Mucosa of rectum (tissue), 2 donors: ENCODE data around the gene BTBD17.

Source experiments
- H3K27ac ChIP-seq, 2 donors: one replicate each; pipeline ENCODE4 v1.7.0; 2013; ENCODE audit warnings: inconsistent platforms in 2 of 2, low read depth in 2 of 2, low read length in 2 of 2
- H3K27me3 ChIP-seq, 2 donors: one replicate each; pipeline ENCODE4 v1.7.0; 2013; ENCODE audit warnings: low read length in 2 of 2; ENCODE audit not compliant: control insufficient read depth in 2 of 2, insufficient read depth in 2 of 2
- H3K36me3 ChIP-seq, 2 donors: one replicate each; pipeline ENCODE4 v1.7.0; 2013; ENCODE audit warnings: low read length in 2 of 2; ENCODE audit not compliant: control insufficient read depth in 2 of 2, insufficient read depth in 2 of 2
- H3K4me1 ChIP-seq, 2 donors: one replicate each; pipeline ENCODE4 v1.7.0; 2013; ENCODE audit warnings: low read length in 2 of 2, mild to moderate bottlenecking in 1 of 2; ENCODE audit not compliant: control insufficient read depth in 2 of 2, insufficient read depth in 2 of 2
- H3K4me3 ChIP-seq, 2 donors: one replicate each; pipeline ENCODE4 v1.7.0; 2013; ENCODE audit warnings: low read length in 2 of 2
- H3K9ac ChIP-seq, 2 donors: one replicate each; pipeline ENCODE4 v1.7.0; 2013; ENCODE audit warnings: low read length in 2 of 2, low read depth in 1 of 2, mild to moderate bottlenecking in 1 of 2
- H3K9me3 ChIP-seq, 2 donors: one replicate each; pipeline ENCODE4 v1.7.0; 2013; ENCODE audit warnings: low read length in 2 of 2; ENCODE audit not compliant: control insufficient read depth in 2 of 2
- donor health status: healthy.
- donor health status: Normal muscosa, but diverticular disease.

Gene BTBD17

GRCh38 chr17:74337834-74338500 is 23.7 kb downstream of the BTBD17 start:
- Histone ChIP-seq H3K27ac (no peak overlapping the region), H3K4me3 (no peak overlapping the region), H3K4me1 (peaks cover 5 to 6% of the 10 kb centered on the region in 2 donors), H3K9me3 (no peaks in the 10 kb centered on the region), H3K9ac (no peak overlapping the region), H3K27me3 (peaks cover 2 to 3% of the 10 kb centered on the region in 2 donors), H3K36me3 (no peaks in the 10 kb centered on the region)

- Histone ChIP-seq H3K9ac (no peak overlapping the region), H3K27ac (no peak overlapping the region), H3K9me3 (no peaks in the 10 kb centered on the region), H3K4me1 (peaks cover 5 to 6% of the 10 kb centered on the region in 2 donors), H3K27me3 (peaks cover 2 to 3% of the 10 kb centered on the region in 2 donors), H3K36me3 (no peaks in the 10 kb centered on the region), H3K4me3 (no peak overlapping the region)
These were observed 25.4 kb downstream of the BTBD17 start for GRCh38 chr17:74336307-74336706.

DNA sequence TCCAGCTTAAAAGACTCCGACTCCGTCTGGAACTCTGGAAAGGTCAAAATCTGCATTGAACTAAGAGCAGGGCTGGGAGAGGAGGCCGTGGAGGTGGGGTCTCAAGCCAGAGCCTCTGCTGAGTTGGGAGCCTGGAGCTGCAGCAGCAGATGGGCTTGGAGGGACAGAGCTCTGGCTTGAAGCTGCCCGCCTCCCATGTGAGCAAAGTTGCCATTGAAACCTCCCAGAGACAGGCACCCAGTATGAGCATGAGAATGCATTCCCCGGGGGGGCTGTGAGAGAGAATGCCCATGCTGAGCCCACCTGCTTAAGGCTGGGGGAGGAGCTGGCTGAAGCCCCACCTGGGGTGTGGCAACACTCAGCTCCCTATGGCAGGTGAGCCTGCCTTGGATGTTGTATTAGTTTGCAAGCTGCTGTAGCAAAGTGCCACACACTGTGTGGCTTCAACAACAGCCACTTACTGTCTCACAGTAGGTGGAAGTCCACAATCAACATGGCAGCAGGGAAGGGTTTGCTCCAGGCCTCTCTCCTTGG is 26.1 kb downstream of the BTBD17 start:
- no peak overlapping the region for H3K4me3 ChIP-seq
- H3K27ac ChIP-seq: no peak overlapping the region
- H3K27me3 ChIP-seq: peaks cover 2 to 3% of the 10 kb centered on the region in 2 donors
- no peak overlapping the region for H3K9ac ChIP-seq
- H3K4me1 ChIP-seq: peaks cover 5 to 6% of the 10 kb centered on the region in 2 donors
- H3K9me3 ChIP-seq: no peaks in the 10 kb centered on the region
- H3K36me3 ChIP-seq: no peaks in the 10 kb centered on the region

DNA sequence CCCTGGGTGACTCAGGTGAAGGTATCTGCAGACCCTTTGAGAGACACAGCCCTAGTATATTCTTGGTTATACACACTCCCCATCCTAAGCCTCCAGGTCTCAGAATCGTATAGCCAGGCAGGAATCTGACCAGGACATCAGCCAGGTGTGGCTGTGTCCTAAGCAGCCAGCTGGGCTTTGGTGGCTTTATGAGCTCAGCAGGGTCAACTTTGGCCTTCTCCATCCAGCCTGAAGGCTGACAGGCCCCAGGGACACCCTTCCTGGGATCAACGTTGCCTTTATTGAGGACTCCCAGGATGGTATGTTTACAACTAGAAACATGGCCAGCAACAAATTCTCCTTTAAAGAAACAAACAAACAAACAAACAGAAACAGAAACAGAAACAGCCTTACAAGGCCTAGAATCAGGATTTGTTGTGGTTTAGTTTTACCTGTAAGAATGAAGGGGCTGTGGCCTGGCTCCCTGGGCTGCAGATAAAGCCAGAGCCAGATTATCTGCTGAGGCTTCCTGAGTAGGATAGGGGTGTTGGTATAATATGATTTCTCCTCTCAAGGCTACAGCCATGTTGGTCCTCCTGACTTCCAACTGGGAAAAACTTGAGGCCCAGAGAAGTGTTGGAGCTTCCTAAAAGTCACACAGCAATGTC is 27.2 kb downstream of the BTBD17 start:
- H3K27me3 ChIP-seq: peaks cover 0 to 3% of the 10 kb centered on the region in 2 donors
- peak overlapping the region in 1 of 2 donors; percentile 3 for H3K27ac ChIP-seq
- peaks cover 0 to 5% of the 10 kb centered on the region in 2 donors for H3K4me1 ChIP-seq
- H3K4me3 ChIP-seq: no peak overlapping the region
- no peaks in the 10 kb centered on the region for H3K36me3 ChIP-seq
- no peak overlapping the region for H3K9ac ChIP-seq
- no peaks in the 10 kb centered on the region for H3K9me3 ChIP-seq

- Histone ChIP-seq H3K27ac (peak overlapping the region; percentile 38 to 49), H3K4me1 (peaks cover 0 to 4% of the 10 kb centered on the region in 2 donors), H3K36me3 (no peaks in the 10 kb centered on the region), H3K9ac (peak overlapping the region in 1 of 2 donors; percentile 12), H3K4me3 (no peak overlapping the region), H3K9me3 (no peaks in the 10 kb centered on the region), H3K27me3 (peaks cover 2 to 3% of the 10 kb centered on the region in 2 donors)
These were observed 28.8 kb downstream of the BTBD17 start for GRCh38 chr17:74332763-74333283.

DNA sequence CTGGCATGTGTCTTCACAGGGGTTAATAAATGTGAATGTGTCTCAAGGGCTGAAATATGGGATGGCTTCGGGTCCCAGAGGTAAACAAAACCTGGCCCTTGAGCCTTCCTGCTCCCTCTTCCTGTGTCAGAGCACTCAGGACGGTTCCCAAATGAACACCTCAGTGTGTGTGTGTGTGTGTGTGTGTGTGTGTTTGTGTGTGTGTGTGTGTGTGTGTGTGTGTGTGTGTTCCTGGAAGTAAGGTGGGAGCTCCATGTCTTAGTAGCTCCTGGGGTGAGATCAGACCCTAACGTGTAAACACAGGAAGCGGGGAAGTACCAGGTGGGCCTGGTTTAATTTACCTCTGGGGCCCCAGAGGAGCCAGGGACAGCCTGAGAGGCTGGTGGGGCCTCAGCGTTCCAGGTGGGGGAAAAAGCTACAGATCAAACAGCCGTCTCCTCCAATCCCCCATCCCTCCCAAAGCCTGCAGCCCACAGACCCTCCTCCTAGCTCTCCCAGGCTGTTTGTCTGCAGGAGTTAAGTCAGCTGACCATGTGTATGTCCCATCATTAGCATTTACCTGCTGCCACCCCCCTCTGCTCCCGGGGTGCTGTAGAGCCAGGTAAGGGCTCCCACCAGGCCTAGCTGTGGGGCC is 29.5 kb downstream of the BTBD17 start:
- H3K4me1 ChIP-seq: no peaks in the 10 kb centered on the region
- peak overlapping the region in 1 of 2 donors; percentile 12 for H3K9ac ChIP-seq
- H3K27ac ChIP-seq: peak overlapping the region; percentile 38 to 49
- no peaks in the 10 kb centered on the region for H3K36me3 ChIP-seq
- no peak overlapping the region for H3K4me3 ChIP-seq
- no peaks in the 10 kb centered on the region for H3K9me3 ChIP-seq
- peaks cover 2 to 3% of the 10 kb centered on the region in 2 donors for H3K27me3 ChIP-seq

GRCh38 chr17:74330446-74330845 is 31.2 kb downstream of the BTBD17 start:
- Histone ChIP-seq H3K27me3 (peaks cover 2 to 8% of the 10 kb centered on the region in 2 donors), H3K9ac (no peak overlapping the region), H3K36me3 (no peaks in the 10 kb centered on the region), H3K9me3 (no peaks in the 10 kb centered on the region), H3K4me1 (peaks cover 4 to 5% of the 10 kb centered on the region in 2 donors), H3K27ac (no peak overlapping the region), H3K4me3 (no peak overlapping the region)

DNA sequence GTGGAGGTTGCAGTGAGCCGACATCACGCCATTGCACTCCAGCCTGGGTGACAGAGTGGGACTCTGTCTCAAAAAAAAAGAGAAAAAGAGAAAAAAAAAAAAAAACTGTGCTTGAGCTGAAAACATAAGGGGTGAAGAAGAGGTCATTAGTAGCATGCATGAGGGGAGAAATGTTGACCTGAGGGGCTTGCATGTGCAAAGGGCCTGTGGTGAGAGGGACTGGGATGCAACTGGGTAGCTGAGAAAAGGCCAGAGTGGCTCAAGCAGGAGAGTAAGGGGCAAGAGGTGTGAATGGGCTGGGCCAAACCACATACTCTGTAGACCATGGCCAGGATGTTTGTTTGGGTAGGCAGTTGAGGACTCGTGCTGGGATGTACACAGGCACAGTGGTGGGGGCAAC is 32.3 kb downstream of the BTBD17 start:
- no peaks in the 10 kb centered on the region for H3K9me3 ChIP-seq
- no peak overlapping the region for H3K4me3 ChIP-seq
- peaks cover 4 to 5% of the 10 kb centered on the region in 2 donors for H3K4me1 ChIP-seq
- peaks cover 6 to 8% of the 10 kb centered on the region in 2 donors for H3K27me3 ChIP-seq
- H3K36me3 ChIP-seq: no peaks in the 10 kb centered on the region
- no peak overlapping the region for H3K27ac ChIP-seq
- no peak overlapping the region for H3K9ac ChIP-seq

GRCh38 chr17:74328487-74328886 is 33.2 kb downstream of the BTBD17 start:
- H3K27ac ChIP-seq: no peak overlapping the region
- no peaks in the 10 kb centered on the region for H3K9me3 ChIP-seq
- no peak overlapping the region for H3K4me3 ChIP-seq
- H3K27me3 ChIP-seq: peaks cover 6 to 8% of the 10 kb centered on the region in 2 donors
- H3K4me1 ChIP-seq: peaks cover 4 to 5% of the 10 kb centered on the region in 2 donors
- H3K9ac ChIP-seq: no peak overlapping the region
- H3K36me3 ChIP-seq: no peaks in the 10 kb centered on the region

DNA sequence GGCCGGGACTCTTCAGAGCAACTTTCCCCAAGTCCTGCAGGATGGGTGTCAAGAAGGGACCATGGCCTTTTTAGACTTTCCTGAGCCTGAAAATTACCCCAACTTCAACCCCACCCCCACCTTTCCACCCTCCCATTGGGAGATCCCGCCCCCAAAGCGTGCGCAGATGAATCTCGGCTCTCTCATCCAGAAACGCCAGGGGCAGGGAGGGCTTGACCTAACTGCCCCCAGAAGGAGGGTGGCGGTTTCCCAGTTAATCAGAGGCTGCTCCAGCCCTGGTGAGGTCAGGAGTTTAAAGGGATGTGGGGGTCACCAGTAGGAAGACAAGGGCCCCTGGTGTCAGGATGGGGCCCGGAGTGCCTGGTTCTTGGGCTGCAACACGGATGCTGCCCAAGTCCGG is 35.2 kb downstream of the BTBD17 start:
- Histone ChIP-seq H3K27ac (no peak overlapping the region), H3K36me3 (no peaks in the 10 kb centered on the region), H3K4me3 (peak overlapping the region; percentile 52 to 60), H3K9ac (peak overlapping the region in 1 of 2 donors; percentile 18), H3K4me1 (peaks cover 4 to 5% of the 10 kb centered on the region in 2 donors), H3K27me3 (peaks cover 6 to 8% of the 10 kb centered on the region in 2 donors), H3K9me3 (no peaks in the 10 kb centered on the region)
